CD4-positive, alpha-beta T cell treated with Interleukin-15 for 1 hour (primary cell): Measurements from ENCODE around the gene KCNA4.
"Not testable (repeated sequence)": the region's sequence is repeated elsewhere in the genome, so short reads cannot be mapped to it uniquely, and the experiment has no call there.

ENCODE experiments used
- DNase-seq: peaks from one replicate; pipeline ENCODE4 v3.0.0-alpha.2; 2020

The KCNA4 gene

GRCh38 chr11:30016588-30017363 is at the start of gene KCNA4:
KCNA4 (minus strand) TSS chr11:30017030; CDS start chr11:30012678, 4,352 bp downstream.
- no peak for DNase-seq

GRCh38 chr11:30062103-30062502 is 45.3 kb upstream of the KCNA4 start:
- DNase-seq: no peak

GRCh38 chr11:30059172-30059815 is 42.5 kb upstream of the KCNA4 start:
- DNase-seq: no peak

GRCh38 chr11:30049214-30049613 is 32.4 kb upstream of the KCNA4 start:
- no peak for DNase-seq

- DNase-seq: no peak
These were observed 29.7 kb upstream of the KCNA4 start for GRCh38 chr11:30046578-30046945.

- DNase-seq: no peak
These were observed 29.2 kb upstream of the KCNA4 start for GRCh38 chr11:30045921-30046577.

GRCh38 chr11:30045144-30045543 is 28.3 kb upstream of the KCNA4 start:
- no peak for DNase-seq

GRCh38 chr11:30041171-30041570 is 24.3 kb upstream of the KCNA4 start:
- DNase-seq: no peak

- DNase-seq: not testable (repeated sequence)
These were observed 17.9 kb upstream of the KCNA4 start for GRCh38 chr11:30034746-30035145.

- not testable (repeated sequence) for DNase-seq
These were observed 17.3 kb upstream of the KCNA4 start for GRCh38 chr11:30034166-30034565.

- DNase-seq: no peak
These were observed 8.7 kb upstream of the KCNA4 start for GRCh38 chr11:30025396-30026139.

- no peak for DNase-seq
These were observed 6.2 kb upstream of the KCNA4 start for GRCh38 chr11:30023074-30023473.

GRCh38 chr11:30019481-30019880 is 2.7 kb upstream of the KCNA4 start:
- no peak for DNase-seq

GRCh38 chr11:30018495-30018894 is 1.7 kb upstream of the KCNA4 start:
- DNase-seq: no peak

GRCh38 chr11:30017445-30017895 is 640 bp upstream of the KCNA4 start:
- no peak for DNase-seq

- DNase-seq: no peak
These were observed 961 bp downstream of the KCNA4 start for GRCh38 chr11:30015725-30016412.

GRCh38 chr11:30012346-30012745 is 4.5 kb downstream of the KCNA4 start:
- DNase-seq: no peak

GRCh38 chr11:30009060-30009459 is 7.8 kb downstream of the KCNA4 start:
- no peak for DNase-seq

GRCh38 chr11:30006876-30007275 is 10.0 kb downstream of the KCNA4 start:
- no peak for DNase-seq

- no peak for DNase-seq
These were observed 14.6 kb downstream of the KCNA4 start for GRCh38 chr11:30002157-30002785.

GRCh38 chr11:30000986-30001750 is 15.7 kb downstream of the KCNA4 start:
- no peak for DNase-seq
